Measurements from ENCODE around the gene HAPLN2.

DNA sequence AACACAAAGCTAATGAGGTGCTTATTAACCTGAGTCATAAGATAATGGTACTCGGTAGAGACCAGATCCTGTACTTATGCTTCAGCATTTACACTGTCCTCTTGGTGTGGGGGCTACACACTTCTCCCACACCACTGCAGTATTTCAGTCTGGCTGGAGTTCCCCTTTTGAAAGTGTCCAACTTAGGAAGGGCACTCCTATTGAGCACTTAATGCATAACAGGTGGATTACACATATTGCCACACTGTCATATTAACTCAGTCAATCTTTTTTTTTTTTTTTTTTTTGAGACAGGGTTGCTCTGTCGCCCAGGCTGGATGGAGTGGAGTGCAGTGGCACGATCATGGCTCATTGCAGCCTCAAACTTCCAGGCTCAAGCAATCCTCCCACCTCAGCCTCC, 19.4 kb upstream of the HAPLN2 start:
- TF ChIP-seq POLR2AphosphoS5 (IDR thresholded peaks at IDR 0.05; ENCODE audit: borderline replicate concordance, low read depth, low read length) (no peak), EZH2 (IDR thresholded peaks at IDR 0.05) (no peak)

All from SK-N-MC (cell line).